Brain microvascular endothelial cell (primary cell): Measurements from ENCODE around the gene TCN2.
"Not testable (repeated sequence)": the region's sequence is repeated elsewhere in the genome, so short reads cannot be mapped to it uniquely, and the experiment has no call there.

Experiments
- DNase-seq: peaks from one replicate; pipeline ENCODE4 v3.0.0-alpha.2; 2020
- H3K27ac ChIP-seq: fragments of 250-450 bp; sonication (Bioruptor Pico); 2 replicates; pipeline ENCODE4 v1.5.1; 2020; ENCODE audit warnings: mild to moderate bottlenecking, moderate library complexity
- H3K27me3 ChIP-seq: fragments of 250-450 bp; sonication (Bioruptor Pico); replicated peaks from 2 replicates; pipeline ENCODE4 v1.5.1; 2020; ENCODE audit warnings: mild to moderate bottlenecking
- H3K36me3 ChIP-seq: fragments of 250-450 bp; sonication (Bioruptor Pico); replicated peaks from 2 replicates; pipeline ENCODE4 v1.5.1; 2020; ENCODE audit warnings: mild to moderate bottlenecking
- H3K4me3 ChIP-seq: 2 replicates; pipeline ENCODE4 v1.5.1; 2011; ENCODE audit warnings: low read depth, mild to moderate bottlenecking, control low read depth, low read length, moderate library complexity
- in situ Hi-C: cut with HindIII; loops from 2 replicates; pipeline ENCODE4 v1.10.0; 2017; ENCODE audit warnings: low sequenced_read_pairs, low pct_ligation_motif_present
- TF ChIP-seq, protein P1 (sequence below): IDR thresholded peaks from 2 replicates; pipeline ENCODE4 v1.5.1; 2011; ENCODE audit warnings: low read depth, mild to moderate bottlenecking, moderate library complexity, low read length, control low read depth, inconsistent platforms; ENCODE audit errors: missing control alignments

The TCN2 gene

GRCh38 chr22:30614268-30614667 lies 7.3 kb downstream of the TCN2 start:
- Histone ChIP-seq H3K36me3 (no peaks in the 10 kb centered on the region), H3K27ac (no peak overlapping the region), H3K4me3 (no peak overlapping the region), H3K27me3 (no peaks in the 10 kb centered on the region)
- TF ChIP-seq, protein P1, sequence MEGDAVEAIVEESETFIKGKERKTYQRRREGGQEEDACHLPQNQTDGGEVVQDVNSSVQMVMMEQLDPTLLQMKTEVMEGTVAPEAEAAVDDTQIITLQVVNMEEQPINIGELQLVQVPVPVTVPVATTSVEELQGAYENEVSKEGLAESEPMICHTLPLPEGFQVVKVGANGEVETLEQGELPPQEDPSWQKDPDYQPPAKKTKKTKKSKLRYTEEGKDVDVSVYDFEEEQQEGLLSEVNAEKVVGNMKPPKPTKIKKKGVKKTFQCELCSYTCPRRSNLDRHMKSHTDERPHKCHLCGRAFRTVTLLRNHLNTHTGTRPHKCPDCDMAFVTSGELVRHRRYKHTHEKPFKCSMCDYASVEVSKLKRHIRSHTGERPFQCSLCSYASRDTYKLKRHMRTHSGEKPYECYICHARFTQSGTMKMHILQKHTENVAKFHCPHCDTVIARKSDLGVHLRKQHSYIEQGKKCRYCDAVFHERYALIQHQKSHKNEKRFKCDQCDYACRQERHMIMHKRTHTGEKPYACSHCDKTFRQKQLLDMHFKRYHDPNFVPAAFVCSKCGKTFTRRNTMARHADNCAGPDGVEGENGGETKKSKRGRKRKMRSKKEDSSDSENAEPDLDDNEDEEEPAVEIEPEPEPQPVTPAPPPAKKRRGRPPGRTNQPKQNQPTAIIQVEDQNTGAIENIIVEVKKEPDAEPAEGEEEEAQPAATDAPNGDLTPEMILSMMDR = no peak
- in situ Hi-C loops = no loop called here
- DNase-seq = no peak

- TF ChIP-seq, protein P1 = no peak
- H3K27ac ChIP-seq = no peak overlapping the region
- H3K27me3 ChIP-seq = no peaks in the 10 kb centered on the region
- no peak for DNase-seq
- in situ Hi-C loops = no loop called here
- H3K36me3 ChIP-seq = no peaks in the 10 kb centered on the region
- H3K4me3 ChIP-seq = no peak overlapping the region
These were observed 7.9 kb downstream of the TCN2 start for GRCh38 chr22:30614879-30615278.

DNA sequence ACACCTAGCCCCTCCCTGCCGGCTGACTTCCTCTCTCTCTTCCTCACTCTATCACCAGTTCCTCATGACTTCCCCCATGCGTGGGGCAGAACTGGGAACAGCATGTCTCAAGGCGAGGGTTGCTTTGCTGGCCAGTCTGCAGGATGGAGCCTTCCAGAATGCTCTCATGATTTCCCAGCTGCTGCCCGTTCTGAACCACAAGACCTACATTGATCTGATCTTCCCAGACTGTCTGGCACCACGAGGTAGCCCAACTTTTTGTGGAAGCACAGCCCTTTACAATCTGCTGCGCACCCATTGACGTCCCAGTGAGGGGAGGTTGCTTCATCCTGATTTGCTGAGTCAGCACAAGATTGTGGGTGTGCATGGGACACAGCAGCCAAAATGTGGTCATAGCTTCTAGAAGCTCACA lies 8.6 kb downstream of the TCN2 start:
- Histone ChIP-seq H3K36me3 (no peaks in the 10 kb centered on the region), H3K27me3 (no peaks in the 10 kb centered on the region), H3K27ac (no peak overlapping the region), H3K4me3 (no peak overlapping the region)
- in situ Hi-C loops = no loop called here
- TF ChIP-seq, protein P1 = no peak
- DNase-seq = no peak

DNA sequence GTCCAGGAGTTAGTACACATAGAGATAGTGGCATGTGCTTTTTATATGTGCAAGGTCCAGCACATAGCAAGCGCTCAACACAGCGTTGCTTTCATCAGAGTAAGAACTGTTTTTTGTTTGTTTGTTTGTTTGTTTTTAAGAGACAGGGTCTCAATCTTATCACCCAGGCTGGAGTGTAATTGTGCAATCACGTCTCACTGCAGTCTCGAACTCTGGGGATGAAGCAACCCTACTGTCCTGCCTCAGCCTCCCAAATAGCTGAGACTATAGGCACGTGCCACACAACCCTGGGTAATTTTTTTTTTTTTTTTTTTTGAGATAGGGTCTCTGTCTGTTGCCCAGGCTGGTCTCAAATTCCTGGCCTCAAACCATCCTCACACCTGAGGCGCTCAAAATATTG lies 10.8 kb downstream of the TCN2 start:
- in situ Hi-C loops = no loop called here
- DNase-seq = no peak
- Histone ChIP-seq H3K27me3 (no peaks in the 10 kb centered on the region), H3K4me3 (no peak overlapping the region), H3K36me3 (no peaks in the 10 kb centered on the region), H3K27ac (no peak overlapping the region)
- TF ChIP-seq, protein P1 = no peak

GRCh38 chr22:30619909-30620308 lies 12.9 kb downstream of the TCN2 start:
- H3K4me3 ChIP-seq, in situ Hi-C loops, H3K27me3 ChIP-seq, DNase-seq, H3K36me3 ChIP-seq, H3K27ac ChIP-seq: not testable (repeated sequence)

- no peak overlapping the region for H3K4me3 ChIP-seq
- no peaks in the 10 kb centered on the region for H3K36me3 ChIP-seq
- DNase-seq = no peak
- H3K27me3 ChIP-seq = no peaks in the 10 kb centered on the region
- in situ Hi-C loops = no loop called here
- no peak overlapping the region for H3K27ac ChIP-seq
- TF ChIP-seq, protein P1 = no peak
These were observed 19.4 kb downstream of the TCN2 start for GRCh38 chr22:30626413-30626812.
